KMS-11 (cell line): ENCODE measurements around the gene RHBDD2.
A peak's percentile ranks its signal among the peaks of the same experiment; 100 is the strongest.

Experiments
- H2AFZ ChIP-seq: fragments of 200-600 bp; sonication (generic); 2 replicates; pipeline ENCODE4 v1.6.1; 2016; ENCODE audit warnings: antibody characterized with exemption, mixed run types, low read depth
- H3K27ac ChIP-seq: fragments of 200-600 bp; sonication (generic); 2 replicates; pipeline ENCODE4 v1.6.1; 2016; ENCODE audit warnings: mild to moderate bottlenecking, mixed run types
- H3K27me3 ChIP-seq: fragments of 200-600 bp; sonication (generic); 2 replicates; pipeline ENCODE4 v1.6.1; 2017; ENCODE audit warnings: mild to moderate bottlenecking, low read depth, mixed run types, moderate library complexity; ENCODE audit not compliant: insufficient read depth
- H3K36me3 ChIP-seq: fragments of 200-600 bp; sonication (generic); 2 replicates; pipeline ENCODE4 v1.6.1; 2017; ENCODE audit warnings: mild to moderate bottlenecking, mixed run types; ENCODE audit not compliant: insufficient read depth
- H3K4me1 ChIP-seq: fragments of 200-600 bp; sonication (generic); 2 replicates; pipeline ENCODE4 v1.6.1; 2016; ENCODE audit warnings: mild to moderate bottlenecking, low read depth, mixed run types; ENCODE audit not compliant: poor library complexity, severe bottlenecking
- H3K4me2 ChIP-seq: fragments of 200-600 bp; sonication (generic); 2 replicates; pipeline ENCODE4 v1.7.0; 2016; ENCODE audit warnings: mild to moderate bottlenecking, mixed run types
- H3K4me3 ChIP-seq: fragments of 200-600 bp; sonication (generic); IDR thresholded peaks from 2 replicates; pipeline ENCODE4 v1.6.1; 2017; ENCODE audit warnings: low read depth, low read length, mixed read lengths; ENCODE audit not compliant: insufficient read depth
- H3K79me2 ChIP-seq: fragments of 200-600 bp; sonication (generic); 2 replicates; pipeline ENCODE4 v1.6.1; 2016; ENCODE audit warnings: low read depth, mixed run types; ENCODE audit not compliant: insufficient read depth
- H3K9ac ChIP-seq: fragments of 200-600 bp; sonication (generic); 2 replicates; pipeline ENCODE4 v1.6.1; 2016; ENCODE audit warnings: mild to moderate bottlenecking, mixed run types
- H4K20me1 ChIP-seq: fragments of 200-600 bp; sonication (generic); 2 replicates; pipeline ENCODE4 v1.6.1; 2016; ENCODE audit warnings: mild to moderate bottlenecking, mixed run types; ENCODE audit not compliant: insufficient read depth
- CTCF ChIP-seq: fragments of 200-600 bp; sonication (generic); conservative IDR thresholded peaks from 2 replicates; pipeline ENCODE4 v1.6.1; 2017; ENCODE audit warnings: low read depth, mild to moderate bottlenecking, antibody characterized with exemption, low read length, moderate library complexity, mixed read lengths

The RHBDD2 gene

GRCh38 chr7:75891815-75892411, 13.1 kb downstream of the RHBDD2 start:
- Histone ChIP-seq H3K4me2 (peak overlapping the region; percentile 43; the same call in 1 of the 2 replicates), H3K27ac (no peak overlapping the region; the same call in 1 of the 2 replicates)

GRCh38 chr7:75892634-75893272, 13.9 kb downstream of the RHBDD2 start:
- H3K27ac ChIP-seq: peak overlapping the region; percentile 47; the same call in 1 of the 2 replicates
- H3K36me3 ChIP-seq: no peaks in the 10 kb centered on the region
- no peak overlapping the region for H3K4me3 ChIP-seq
- peak overlapping the region; percentile 43 for H3K4me2 ChIP-seq
- no peak for TF ChIP-seq CTCF
- peak overlapping the region; percentile 13; the same call in 1 of the 2 replicates for H3K9ac ChIP-seq
- H4K20me1 ChIP-seq: no peaks in the 10 kb centered on the region
- peak overlapping the region; percentile 49 for H2AFZ ChIP-seq
- H3K4me1 ChIP-seq: peaks cover 25% of the 10 kb centered on the region
- H3K27me3 ChIP-seq: no peaks in the 10 kb centered on the region
- no peaks in the 10 kb centered on the region for H3K79me2 ChIP-seq

More at GRCh38 chr7:75891815-75892411, 13.1 kb downstream of the RHBDD2 start:
- Histone ChIP-seq H3K9ac (no peak overlapping the region), H2AFZ (no peak overlapping the region), H3K4me1 (peaks cover 25% of the 10 kb centered on the region), H3K4me3 (no peak overlapping the region), H3K36me3 (no peaks in the 10 kb centered on the region), H3K27me3 (no peaks in the 10 kb centered on the region), H3K79me2 (no peaks in the 10 kb centered on the region), H4K20me1 (no peaks in the 10 kb centered on the region)
- TF ChIP-seq CTCF: no peak

- Histone ChIP-seq H3K4me1 (peaks cover 23% of the 10 kb centered on the region), H3K79me2 (no peaks in the 10 kb centered on the region), H3K9ac (no peak overlapping the region), H3K4me3 (no peak overlapping the region), H2AFZ (no peak overlapping the region), H3K36me3 (no peaks in the 10 kb centered on the region), H3K4me2 (no peak overlapping the region), H3K27ac (no peak overlapping the region), H4K20me1 (no peaks in the 10 kb centered on the region), H3K27me3 (no peaks in the 10 kb centered on the region)
- TF ChIP-seq CTCF: no peak
Measured at GRCh38 chr7:75896803-75897327, 18.0 kb downstream of the RHBDD2 start.

- TF ChIP-seq CTCF: no peak
- no peak overlapping the region for H3K27ac ChIP-seq
- no peaks in the 10 kb centered on the region; the same call in 1 of the 2 replicates for H3K27me3 ChIP-seq
- H3K79me2 ChIP-seq: no peaks in the 10 kb centered on the region
- H2AFZ ChIP-seq: no peak overlapping the region
- no peaks in the 10 kb centered on the region for H4K20me1 ChIP-seq
- no peaks in the 10 kb centered on the region for H3K36me3 ChIP-seq
- H3K4me2 ChIP-seq: no peak overlapping the region
- H3K4me3 ChIP-seq: no peak overlapping the region
- H3K4me1 ChIP-seq: peaks cover 17% of the 10 kb centered on the region
- no peak overlapping the region for H3K9ac ChIP-seq
Measured at GRCh38 chr7:75900617-75901315, 21.9 kb downstream of the RHBDD2 start.
